HG03175 (cell line): ENCODE measurements around the gene STRN4.
"Not testable (repeated sequence)": the region's sequence is repeated elsewhere in the genome, so short reads cannot be mapped to it uniquely, and the experiment has no call there.

ENCODE experiments used
- ATAC-seq: cut with Tn5 transposase; IDR thresholded peaks from one replicate; pipeline ENCODE4 v1.9.1; 2021; ENCODE audit warnings: mild to moderate bottlenecking, moderate library complexity; ENCODE audit not compliant: unreplicated experiment

The STRN4 gene

GRCh38 chr19:46775642-46776258 lies 29.5 kb upstream of the STRN4 start:
- ATAC-seq, result no peak

- no peak for ATAC-seq
These were observed 26.8 kb upstream of the STRN4 start for GRCh38 chr19:46773018-46773399.

- no peak for ATAC-seq
These were observed 26.1 kb upstream of the STRN4 start for GRCh38 chr19:46772170-46773017.

- not testable (repeated sequence) for ATAC-seq
These were observed 22.5 kb upstream of the STRN4 start for GRCh38 chr19:46768746-46769145.

- no peak for ATAC-seq
These were observed 20.5 kb upstream of the STRN4 start for GRCh38 chr19:46766569-46767317.

GRCh38 chr19:46764817-46765291 lies 18.6 kb upstream of the STRN4 start:
- no peak for ATAC-seq

- no peak for ATAC-seq
These were observed 16.1 kb upstream of the STRN4 start for GRCh38 chr19:46762245-46762890.

GRCh38 chr19:46761418-46761831 lies 15.2 kb upstream of the STRN4 start:
- ATAC-seq, result no peak

- ATAC-seq, result not testable (repeated sequence)
These were observed 14.6 kb upstream of the STRN4 start for GRCh38 chr19:46760897-46761296.

- ATAC-seq, result no peak
These were observed 14.1 kb upstream of the STRN4 start for GRCh38 chr19:46760363-46760762.

- ATAC-seq, result no peak
These were observed 13.6 kb upstream of the STRN4 start for GRCh38 chr19:46759817-46760333.

- no peak for ATAC-seq
These were observed 13.0 kb upstream of the STRN4 start for GRCh38 chr19:46759206-46759605.

GRCh38 chr19:46756544-46756888 lies 10.3 kb upstream of the STRN4 start:
- no peak for ATAC-seq

- ATAC-seq, result no peak
These were observed 9.7 kb upstream of the STRN4 start for GRCh38 chr19:46755853-46756543.

GRCh38 chr19:46755077-46755852 lies 9.0 kb upstream of the STRN4 start:
- no peak for ATAC-seq

GRCh38 chr19:46753420-46754155 lies 7.3 kb upstream of the STRN4 start:
- peak; percentile 53 for ATAC-seq

GRCh38 chr19:46748325-46749109 lies 2.3 kb upstream of the STRN4 start:
- no peak for ATAC-seq
